HG03095 (cell line): ENCODE measurements around the gene SLC45A1.

Experiments
- ATAC-seq: cut with Tn5 transposase; IDR thresholded peaks from one replicate; pipeline ENCODE4 v1.9.1; 2021; ENCODE audit warnings: moderate library complexity; ENCODE audit not compliant: unreplicated experiment

Gene SLC45A1

DNA sequence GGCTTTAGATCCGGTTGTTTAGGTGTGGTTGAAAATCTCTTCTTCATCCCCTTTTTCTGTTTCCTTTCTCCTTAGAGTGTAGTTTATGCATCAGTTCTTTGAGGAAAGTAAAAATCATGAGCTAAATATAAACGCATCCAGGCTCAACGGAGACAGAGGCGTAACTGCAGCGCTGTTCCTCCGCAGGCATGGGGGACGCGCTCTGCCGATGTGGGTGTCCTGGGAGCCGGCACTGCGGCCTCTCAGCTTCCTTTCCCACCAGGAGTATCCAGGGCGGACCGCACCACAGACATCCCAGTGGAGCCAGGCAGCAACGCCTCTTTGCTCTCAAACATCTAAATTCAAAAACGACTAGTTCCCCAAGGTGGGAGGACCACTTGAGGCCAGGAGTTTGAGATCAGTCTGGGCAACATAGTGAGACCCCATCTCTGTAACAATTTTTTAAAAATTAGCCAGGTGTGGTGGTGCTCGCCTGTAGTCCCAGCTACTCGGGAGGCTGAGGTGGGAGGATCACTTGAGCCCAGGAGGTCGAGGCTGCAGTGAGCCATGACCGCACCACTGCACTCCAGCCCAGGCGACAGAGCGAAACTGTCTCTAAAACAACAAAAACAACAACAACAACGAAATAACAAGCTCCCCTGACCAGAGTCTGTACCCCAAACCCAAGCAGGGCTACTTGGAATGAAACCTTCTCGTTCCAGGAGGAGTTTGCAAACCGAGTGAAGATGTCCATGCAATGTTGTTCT lies 16.4 kb downstream of the SLC45A1 start:
- ATAC-seq, result no peak

DNA sequence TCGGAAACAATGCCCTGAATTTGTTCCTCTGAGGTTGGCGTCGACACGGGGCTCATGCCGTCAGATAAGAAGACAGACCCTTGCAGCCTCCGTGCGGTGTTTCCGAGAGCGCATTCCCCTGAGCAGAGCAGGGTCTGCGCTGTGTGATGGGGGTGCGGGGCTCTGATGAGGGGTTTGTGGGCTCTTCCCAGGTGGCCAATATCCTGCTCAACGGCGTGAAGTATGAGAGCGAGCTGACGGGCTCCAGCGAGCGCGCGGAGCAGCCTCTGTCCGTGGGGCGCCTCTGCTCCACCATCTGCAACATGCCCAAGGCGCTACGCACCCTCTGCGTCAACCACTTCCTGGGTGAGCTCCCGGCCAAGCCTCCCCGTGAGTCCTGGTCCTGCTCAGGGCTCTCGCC lies 17.3 kb downstream of the SLC45A1 start:
- no peak for ATAC-seq

DNA sequence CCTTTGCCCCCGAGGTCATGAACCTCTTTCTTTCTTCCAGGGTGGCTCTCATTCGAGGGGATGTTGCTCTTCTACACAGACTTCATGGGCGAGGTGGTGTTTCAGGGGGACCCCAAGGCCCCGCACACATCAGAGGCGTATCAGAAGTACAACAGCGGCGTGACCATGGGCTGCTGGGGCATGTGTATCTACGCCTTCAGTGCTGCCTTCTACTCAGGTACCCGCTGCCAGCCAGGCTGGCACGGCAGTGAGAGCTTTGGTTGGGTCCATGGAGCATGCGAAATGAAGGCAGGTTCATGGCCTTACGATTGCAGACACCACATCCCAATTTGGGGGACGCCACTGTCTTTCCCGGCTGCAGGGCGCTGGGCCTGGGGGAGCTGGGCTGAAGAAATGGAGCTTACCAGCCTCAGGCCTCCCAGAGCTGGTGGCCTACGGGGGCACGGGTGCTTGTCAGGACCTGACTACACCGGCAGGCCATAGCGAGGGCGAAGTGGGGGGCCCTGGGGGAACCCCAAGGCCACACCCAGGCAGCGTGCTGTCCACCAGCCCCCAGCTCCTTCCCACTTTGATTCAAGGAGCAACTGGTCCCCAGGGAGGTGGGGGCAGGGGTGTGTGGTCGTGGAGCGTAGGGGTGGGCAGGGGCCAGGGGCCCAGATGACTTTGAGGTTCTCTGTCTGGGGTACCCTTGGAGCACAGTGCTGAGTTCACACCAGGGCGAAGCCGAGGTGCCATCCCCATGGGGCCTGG lies 20.0 kb downstream of the SLC45A1 start:
- no peak for ATAC-seq

DNA sequence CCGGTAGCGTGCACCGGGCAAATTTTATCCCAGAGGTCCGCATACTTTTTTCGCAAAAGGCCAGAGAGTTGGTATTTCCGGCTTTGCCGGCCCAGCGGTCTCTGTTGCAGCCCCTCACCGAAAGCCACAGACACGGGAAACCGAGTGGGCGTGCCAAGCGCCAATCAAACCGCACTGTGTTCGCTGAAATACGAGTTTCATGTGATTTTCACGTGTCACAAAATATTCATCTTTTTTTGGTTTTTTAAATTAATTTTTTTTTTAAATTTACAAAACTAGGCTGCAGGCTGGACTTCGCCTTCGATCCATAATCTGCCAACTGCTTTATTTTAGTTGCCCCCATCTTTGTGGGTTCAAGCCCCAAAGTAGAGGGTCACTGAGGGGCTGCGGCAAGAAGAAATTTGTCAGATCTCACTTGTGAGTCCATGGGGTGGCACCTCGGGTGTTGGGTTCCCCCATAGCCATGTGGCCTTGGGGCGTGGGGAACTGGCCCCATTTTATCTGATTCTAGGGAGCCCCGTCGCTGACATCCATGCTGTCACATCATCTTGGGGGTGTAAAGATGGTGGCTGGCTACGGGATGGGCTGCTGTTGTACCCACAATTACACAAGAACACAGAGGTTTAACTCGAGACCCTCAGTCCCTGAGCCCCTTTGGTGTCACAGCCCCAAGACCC lies 20.8 kb downstream of the SLC45A1 start:
- ATAC-seq, result no peak

DNA sequence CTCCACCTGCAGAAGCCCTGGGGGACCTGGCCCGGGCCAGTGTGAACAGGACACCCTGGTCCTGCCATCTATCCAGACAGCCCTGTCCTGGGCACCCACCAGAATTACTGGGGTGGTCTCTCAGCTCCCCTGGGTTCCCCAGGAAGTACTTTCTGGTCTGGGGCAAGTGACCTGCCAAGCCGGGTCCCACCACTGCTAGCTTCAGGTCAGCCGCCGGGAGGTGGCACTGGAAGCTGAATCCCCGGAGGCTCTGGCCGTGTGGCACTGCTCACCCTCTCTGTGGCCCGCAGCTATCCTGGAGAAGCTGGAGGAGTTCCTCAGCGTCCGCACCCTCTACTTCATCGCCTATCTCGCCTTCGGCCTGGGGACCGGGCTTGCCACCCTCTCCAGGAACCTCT lies 21.3 kb downstream of the SLC45A1 start:
- no peak for ATAC-seq

DNA sequence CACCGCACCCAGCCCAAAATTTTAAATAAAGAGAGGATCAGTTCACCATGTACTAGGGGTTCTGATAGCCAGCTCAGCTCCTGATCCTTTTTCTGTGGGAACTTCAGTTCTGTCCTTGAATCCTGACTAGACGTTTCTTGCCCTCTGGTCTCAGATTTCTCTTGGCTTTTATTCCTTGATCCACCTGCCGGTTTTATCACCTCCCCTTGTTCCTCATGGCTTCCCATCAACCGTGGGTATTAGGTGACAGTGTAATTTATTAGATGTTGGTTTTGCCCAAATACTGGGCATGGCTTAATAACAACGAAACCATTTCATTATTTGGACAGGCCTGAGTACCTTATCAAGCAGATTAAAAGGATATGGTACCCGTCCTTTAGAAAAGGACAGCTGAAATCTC lies 22.5 kb downstream of the SLC45A1 start:
- ATAC-seq, result no peak

DNA sequence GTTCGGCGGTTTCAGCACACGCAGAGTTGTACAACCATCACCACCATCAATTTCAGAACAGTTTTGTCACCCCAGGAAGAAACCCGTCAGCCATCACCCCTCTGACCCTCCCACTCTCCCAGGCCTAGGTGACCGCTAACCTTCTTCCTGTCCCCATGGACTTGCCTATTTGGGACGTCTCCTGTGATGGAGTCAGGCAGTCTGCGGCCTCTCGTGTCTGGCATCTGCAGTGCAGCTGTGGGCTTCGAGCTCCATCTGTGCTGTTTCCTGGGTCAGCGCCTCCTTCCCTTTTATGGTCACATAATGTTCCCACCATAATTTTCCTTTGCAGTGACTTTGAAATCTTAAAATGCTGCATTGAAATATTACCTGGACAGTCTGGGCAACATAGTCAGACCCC lies 24.4 kb downstream of the SLC45A1 start:
- ATAC-seq, result no peak

DNA sequence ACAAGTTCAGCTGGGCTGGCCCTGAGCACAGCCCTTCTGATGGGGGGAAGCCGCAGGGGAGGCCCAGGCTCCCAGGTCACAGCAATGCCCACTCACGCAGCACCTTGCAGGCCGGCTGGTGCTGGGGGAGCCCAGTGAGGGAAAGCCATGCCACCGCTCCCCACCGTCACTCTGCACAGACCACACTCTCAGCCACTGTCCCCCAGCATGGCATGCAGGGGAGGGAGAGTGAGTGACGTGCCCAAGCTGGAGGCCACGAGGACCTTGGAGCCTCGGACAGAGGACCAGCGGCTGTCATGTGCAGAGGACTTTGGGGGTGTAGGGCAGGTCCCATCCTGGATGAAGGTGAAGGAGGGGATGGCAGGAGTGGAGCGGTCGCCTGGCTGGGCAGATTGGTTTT lies 25.1 kb downstream of the SLC45A1 start:
- no peak for ATAC-seq

DNA sequence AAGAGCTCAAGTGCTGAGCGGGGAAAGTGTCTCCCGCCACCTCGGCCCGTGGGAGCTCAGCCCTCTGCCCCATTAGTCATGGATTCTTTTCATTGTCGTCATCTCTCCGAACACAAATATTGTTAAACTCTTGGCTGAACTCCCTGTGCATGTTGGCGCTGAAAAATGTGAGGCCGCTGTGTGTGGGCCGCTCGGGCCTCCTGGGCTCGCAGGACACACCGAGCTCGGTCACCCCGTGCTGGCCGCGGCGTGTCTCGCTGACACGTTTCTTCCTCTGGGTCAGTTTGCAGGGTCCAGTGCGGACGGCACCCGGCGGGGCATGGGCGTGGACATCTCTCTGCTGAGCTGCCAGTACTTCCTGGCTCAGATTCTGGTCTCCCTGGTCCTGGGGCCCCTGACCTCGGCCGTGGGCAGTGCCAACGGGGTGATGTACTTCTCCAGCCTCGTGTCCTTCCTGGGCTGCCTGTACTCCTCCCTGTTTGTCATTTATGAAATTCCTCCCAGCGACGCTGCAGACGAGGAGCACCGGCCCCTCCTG lies 25.6 kb downstream of the SLC45A1 start:
- no peak for ATAC-seq

DNA sequence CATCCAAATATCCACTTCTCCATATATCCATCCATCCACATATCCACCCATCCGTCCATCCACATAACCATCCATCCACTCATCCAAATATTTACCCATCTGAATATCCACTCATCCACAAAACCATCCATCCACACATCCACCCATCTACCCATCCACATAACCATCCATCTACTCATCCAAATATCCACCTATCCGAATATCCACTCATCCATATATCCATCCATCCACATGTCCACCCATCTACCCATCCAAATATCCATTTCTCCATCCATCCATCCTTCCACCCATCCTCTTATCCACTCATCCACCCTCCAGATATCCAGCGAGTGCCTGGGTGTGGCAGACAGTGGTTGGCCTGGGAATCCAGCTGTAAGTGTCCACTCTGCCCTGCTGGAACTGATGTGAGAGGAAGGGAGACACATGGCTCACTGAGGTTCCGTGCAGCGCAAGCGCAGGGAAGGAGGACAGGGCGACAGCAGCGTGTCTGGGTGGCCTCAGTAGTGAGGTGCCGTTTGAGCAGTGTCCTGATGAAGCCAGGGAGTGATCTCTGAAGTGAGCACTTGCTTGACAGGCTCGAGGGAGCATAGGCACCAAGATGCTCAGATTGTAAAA lies 27.1 kb downstream of the SLC45A1 start:
- no peak for ATAC-seq

DNA sequence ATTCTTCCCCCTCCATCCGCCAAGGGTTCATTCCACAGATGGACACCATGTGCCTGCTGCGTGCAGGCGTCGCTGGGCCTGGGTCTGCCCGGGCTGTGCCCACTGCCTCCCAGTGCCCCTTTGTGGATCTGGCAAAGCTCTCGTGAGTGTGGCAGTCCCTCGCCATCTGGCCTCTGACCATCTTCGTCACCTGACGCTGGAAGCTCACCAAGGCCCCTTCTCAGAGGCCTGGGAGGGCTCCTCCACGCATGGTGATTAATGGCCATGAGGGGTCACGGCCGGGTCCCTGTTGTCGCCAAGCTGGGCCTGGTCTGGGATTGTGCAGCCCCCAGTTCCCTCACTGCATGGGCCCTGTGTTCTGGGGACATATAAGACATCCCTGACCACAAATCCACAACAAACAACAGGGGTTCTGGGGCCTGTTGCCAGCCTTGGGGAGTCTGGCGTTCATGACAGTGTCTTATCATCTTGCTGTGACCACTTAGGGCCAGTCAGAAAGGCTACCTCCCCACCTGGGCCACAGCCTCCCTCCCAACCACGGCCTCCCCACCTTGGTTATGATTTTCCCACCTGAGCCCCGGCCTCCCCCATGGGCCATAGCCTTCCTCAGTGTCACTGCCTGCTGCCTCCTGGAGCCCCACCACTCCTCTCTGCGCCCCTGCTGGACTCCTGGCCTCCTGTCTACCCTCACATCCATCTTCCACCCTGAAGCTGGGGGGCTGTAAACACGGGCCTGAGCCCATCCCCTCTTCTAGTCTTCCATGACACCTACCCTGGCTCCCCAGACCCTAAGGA lies 27.9 kb downstream of the SLC45A1 start:
- no peak for ATAC-seq

DNA sequence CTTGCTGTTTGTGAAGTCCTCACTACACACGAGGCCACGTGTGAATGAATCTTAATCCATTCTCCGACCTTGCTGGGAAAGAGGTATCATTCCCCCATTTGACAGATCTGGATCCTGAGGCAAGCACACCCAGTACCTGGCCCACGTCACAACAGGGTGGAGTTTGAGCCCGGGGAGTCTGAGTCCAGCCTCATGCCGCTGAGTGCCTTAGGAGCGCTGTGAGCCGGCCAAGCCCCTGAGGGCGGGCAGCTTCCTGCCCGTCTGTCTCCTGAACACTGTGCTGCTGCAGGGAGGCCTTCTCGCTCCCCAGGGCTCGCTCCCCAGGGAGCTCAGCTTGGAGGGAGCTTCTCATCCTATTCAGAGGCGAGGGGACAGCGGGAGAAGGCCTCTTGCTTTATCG lies 29.7 kb downstream of the SLC45A1 start:
- ATAC-seq, result no peak

DNA sequence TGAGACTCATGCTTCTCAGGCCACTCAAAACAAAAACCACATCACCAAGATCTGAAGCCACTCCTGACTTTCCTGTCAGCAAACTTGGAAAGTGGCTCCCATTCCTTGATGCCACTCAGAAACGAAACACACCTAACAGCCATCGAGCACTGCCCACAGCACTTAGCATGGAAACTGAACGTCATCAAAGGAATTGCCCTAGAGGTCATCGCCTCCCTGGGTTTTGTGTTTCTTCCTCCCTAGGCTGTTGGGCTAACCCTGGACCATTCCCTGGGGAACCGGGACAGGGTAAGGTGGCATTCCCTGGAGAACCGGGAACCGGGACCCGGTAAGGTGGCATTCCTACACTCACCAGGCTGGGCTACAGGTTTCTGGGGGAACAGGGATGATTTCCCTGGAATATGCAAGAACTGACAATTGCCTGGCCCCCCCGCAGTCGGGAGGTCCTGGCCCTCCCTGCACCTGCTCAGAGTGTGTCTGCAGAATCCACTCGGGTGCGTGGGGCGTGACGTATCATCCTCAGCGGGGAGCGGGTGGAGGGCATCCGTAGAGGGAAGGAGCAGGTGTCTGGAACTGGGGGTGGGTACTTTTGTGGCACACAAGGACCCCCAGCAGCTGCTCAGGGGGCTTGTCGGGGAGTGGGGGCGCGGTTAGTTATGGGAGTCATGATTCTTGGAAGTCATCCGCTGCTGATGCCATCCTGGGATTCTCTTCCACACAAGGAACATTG lies 30.3 kb downstream of the SLC45A1 start:
- no peak for ATAC-seq

DNA sequence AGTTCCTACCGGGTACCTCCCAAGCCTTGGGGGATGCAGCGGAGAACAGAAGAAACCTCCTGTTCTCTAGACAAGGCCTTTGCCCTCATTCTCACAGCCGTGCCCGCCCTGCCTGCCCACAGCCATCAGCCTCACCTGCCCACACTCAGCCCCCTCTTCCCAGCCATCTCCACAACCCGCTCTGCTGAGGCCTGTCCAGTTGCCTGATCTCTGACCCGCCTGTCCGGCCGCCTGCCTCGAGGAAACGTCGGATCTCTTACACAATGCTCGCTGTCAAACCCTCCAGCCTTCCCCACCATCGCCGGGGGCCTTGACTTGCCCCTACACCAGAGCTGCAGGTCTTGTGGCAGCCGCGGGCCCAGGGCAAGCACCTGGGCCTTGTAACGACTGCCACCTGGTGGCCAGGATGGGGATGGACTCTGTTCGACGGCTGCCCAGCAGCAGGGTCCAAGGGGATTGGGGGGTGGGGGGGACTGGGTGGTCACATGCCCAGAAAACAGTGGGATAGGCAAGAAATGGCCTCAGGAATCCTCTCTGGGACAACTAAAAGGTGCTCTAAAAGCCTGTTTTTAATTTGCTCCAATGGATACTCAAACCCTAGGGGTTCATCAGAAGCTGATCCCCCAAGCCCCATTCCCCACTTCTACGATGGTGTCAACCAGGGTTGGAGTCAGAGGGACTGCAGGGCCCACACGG lies 31.0 kb downstream of the SLC45A1 start:
- no peak for ATAC-seq

DNA sequence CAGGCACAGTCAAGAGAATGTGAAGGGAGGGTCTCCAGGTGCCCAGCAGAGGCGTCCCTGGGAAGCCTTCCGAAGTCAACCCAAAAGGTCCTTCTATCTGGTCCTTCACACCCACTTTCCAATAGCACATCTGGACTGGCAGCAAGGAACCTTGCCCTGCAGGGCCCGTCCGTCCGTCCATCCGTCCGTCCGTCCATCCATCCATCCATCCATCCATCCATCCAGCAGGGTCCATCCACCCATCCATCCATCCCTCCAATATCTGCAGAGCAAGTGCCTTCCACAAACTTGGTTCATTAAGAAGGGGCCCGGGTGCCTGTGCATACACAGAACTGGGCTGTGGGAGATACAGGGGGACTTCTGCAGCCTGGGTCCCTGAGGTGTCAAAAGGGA lies 31.6 kb downstream of the SLC45A1 start:
- no peak for ATAC-seq

DNA sequence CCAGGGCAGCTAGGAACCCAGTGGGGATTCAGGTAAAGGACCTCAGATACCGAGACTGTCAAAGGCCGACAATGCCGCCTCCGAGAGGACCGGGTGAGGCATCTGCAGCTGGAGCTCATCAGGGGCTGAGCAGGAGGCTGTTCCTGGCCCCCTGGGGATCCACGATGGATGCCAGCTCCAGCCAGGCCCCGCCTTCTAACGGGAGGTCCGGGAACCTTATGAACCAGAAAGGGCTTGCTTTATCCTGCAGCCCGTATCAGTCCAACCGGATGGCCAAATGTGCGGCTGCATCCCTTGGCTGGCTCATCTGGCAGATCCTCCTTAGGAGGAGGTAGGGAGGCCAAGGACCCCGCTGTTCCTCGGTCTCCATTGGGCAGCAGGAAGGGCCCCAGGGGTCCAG lies 32.0 kb downstream of the SLC45A1 start:
- no peak for ATAC-seq

DNA sequence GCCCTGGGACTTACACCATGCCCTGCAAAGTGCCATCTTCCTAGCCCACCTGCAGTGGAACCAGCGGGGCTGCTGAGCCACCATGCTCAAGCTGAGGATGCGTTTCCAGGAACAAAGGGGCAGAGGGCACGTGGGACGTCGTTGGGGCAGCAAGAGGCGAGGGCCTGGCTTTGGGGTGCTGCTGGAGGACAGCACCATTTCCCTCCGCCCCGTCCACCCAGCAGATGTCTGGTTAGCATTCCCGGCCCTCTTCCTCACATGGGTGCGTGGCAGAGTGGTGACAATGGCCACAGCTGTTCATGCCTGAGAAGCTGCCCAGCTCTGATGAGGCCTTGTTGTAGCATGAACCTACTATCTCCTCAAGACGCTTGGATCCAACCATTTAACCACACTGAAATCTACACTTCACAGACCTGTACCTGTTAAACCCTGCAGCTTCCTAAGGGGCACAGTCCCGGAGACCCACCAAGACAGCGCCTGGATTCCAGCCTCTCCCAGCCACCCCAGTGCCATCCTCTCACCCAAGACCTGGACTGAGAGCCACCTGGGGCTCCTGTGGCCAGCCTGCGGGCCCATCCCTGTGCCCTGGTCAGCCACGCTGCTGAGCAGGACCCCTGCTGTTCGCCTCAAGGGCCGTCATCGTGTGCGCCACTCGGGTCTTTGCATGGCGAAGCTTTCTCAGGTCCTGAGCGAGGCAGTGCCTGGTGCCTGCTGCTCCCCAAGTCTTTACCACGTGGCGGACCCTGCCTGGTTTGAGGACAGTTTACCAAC lies 33.2 kb downstream of the SLC45A1 start:
- no peak for ATAC-seq

DNA sequence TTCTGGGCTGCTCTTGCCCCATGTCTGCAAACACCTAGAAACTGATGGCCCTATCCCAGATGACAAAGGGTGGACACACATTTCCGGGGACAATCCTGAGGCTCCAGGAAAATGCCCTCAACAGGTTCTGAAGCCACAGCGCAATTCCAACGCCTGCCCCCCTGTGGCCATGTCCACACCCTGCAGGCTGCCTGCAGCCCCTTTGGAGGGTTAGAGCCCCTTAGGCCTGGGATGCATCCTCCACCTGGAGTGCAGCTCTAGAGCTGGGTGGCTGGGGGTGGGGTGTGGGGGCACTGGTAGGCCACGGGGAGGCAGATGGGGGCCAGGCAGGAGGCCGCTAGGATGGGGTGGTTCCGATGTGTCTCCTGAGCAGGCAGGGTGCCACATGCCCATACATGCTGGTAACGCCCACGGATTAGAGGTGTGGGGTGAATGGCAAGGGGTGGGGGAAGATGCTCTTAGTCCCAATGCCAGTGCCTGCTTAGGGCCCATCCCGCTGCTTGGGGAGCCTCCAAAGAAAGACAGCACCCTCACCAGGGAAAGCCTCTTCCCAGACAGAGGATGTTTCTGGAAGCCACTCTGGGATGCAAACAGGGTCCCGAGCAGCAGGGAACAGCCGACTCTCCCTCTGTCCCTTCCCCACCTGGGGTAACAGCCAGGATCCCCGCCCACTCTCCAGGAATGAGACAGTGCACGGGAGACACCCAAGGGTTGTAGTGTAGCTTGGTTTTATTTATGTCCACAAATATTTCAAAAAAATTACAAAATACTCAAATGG lies 34.0 kb downstream of the SLC45A1 start:
- ATAC-seq, result no peak
